ENCODE results near the gene NCOA7. TPM values are rescaled to one million over a fixed set of nuclear protein-coding genes. Genes with fewer than 3 reads are reported as not detected.

Gene NCOA7
- total and polyA plus RNA-seq, 10 of the 15 experiments (the other 5 are each of a cell fraction or from before 2014, with no cell fraction given), result 18.9 to 50.3 (median 34.2) TPM

- TF ChIP-seq CUX1 (IDR thresholded peaks at IDR 0.05; ENCODE audit: insufficient replicate concordance, low read depth, low read length) (no peak), MYB (IDR thresholded peaks at IDR 0.05; ENCODE audit: borderline replicate concordance, low read depth, low read length) (no peak), ZNF274 (IDR thresholded peaks at IDR 0.05; ENCODE audit: insufficient read depth, insufficient read length) (no peak), ZBTB33 (IDR thresholded peaks at IDR 0.05) (no peak), HDAC2 (IDR thresholded peaks at IDR 0.05) (no peak), NKRF (conservative IDR thresholded peaks at IDR 0.05) (peak; percentile 80), DPF2 (IDR thresholded peaks at IDR 0.05) (peak; percentile 92), CBX3 (IDR thresholded peaks at IDR 0.05; ENCODE audit: borderline replicate concordance, low read depth) (no peak), CEBPZ (IDR thresholded peaks at IDR 0.05; ENCODE audit: low read depth, low read length) (no peak), RFX5 (IDR thresholded peaks at IDR 0.05; ENCODE audit: low read depth, low read length) (no peak), MEF2A (IDR thresholded peaks at IDR 0.05; ENCODE audit: insufficient read depth, low read depth, low read length) (no peak), SRF (IDR thresholded peaks at IDR 0.05; ENCODE audit: low read depth in 2 of 2, low read length in 2 of 2) (no peak), IRF3 (IDR thresholded peaks at IDR 0.05) (no peak), KLF5 (IDR thresholded peaks at IDR 0.05; ENCODE audit: partially characterized antibody) (peak; percentile 28)
Observed at GRCh38 chr6:125790358-125791150, at the start of gene NCOA7 (continued).

All from GM12878 (cell line).